ENCODE data around the gene OR10J1.

Gene OR10J1

DNA sequence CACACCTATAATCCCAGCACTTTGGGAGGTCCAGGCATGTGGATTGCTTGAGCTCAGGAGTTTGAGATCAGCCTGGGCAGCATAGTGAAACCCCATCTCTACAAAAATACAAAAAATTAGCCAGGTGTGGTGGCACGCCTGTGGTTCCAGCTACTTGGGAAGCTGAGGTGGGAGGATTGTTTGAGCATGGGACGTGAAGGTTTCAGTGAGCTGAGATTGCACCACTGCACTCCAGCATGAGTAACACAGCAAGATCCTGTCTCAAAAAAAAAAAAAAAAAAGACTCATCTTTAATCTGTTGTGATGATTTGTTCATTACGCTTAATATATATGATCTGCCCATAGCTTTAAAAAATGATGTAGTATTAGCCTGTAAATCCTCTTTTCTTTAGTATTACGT lies 44.0 kb downstream of the OR10J1 start:
- no peak for DNase-seq (ENCODE audit: low read depth in 2 of 3, low spot score in 1 of 3)

Data from stimulated activated CD4-positive, alpha-beta T cell treated with anti-CD3 and anti-CD28 coated beads, Interleukin-12 subunit alpha, Interleukin-12 subunit beta, amount 100 ng/mL, for 48 hours (primary cell).